Measurements from ENCODE around the gene DYTN.

DYTN gene

DNA sequence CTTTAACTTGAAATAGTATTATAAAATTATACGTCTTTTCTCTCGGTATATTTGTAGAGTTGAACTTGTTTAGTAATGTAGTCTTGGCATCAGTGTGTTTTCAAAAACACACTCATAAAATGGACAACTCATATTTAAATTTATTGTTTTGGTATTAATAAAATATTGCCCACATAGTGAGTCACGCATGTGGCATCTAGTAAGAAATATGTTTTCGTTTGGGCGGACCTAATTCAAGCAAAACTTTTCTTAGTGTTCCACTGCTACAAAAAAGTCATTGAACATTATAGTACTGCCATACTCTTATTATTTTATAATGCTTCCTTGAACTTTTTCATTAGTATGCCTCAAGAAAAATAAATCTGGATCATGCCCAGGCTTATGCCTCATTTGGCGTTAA lies 107.0 kb downstream of the DYTN start:
- no peak for DNase-seq

DNA sequence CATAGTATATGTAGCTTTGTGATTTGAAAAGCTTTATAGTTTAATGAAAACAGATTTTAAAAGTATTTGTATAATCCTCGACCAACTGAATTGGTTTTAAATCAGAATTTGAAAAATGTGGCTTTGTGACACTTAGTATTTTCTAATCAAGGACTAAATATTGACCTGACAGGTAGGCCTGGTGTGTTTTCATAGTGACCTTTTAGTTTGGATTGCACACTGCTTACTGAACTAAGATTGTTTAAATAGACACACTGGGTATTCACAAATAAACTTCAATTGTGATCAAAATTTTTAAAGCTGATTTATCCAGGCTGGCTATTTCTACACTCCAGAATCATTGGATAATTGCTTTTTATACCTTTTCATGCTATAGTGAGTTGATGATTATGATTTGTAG lies 107.7 kb downstream of the DYTN start:
- no peak for DNase-seq

DNA sequence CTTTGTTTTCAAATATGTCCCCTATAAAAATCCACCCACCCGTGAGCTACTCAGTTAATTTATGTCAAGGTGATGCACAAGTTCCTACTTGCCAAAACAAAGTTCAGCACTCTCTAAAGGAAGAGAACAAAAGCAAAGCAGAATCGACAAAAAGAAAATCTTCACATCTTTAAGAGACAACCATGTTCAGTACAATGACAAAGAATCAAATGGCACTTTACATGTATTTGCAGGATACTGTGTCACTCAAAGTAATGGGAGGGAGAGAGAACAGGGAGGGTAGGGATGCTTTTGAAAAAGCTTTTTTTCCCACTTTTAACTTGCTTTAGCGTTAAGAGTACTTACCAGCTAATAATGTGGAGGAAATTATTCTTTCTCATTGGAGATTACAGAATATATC lies 115.0 kb downstream of the DYTN start:
- no peak for DNase-seq

Measured in activated CD8-positive, alpha-beta memory T cell treated with anti-CD3 and anti-CD28 coated beads for 24 hours (primary cell).